Hepatic stellate cell (primary cell): ENCODE data around the gene DTX3.
"Not testable (repeated sequence)": the region's sequence is repeated elsewhere in the genome, so short reads cannot be mapped to it uniquely, and the experiment has no call there.

ENCODE experiments used
- DNase-seq: peaks from one replicate; pipeline ENCODE4 v3.0.0; 2011; ENCODE audit warnings: low spot score

The DTX3 gene

DNA sequence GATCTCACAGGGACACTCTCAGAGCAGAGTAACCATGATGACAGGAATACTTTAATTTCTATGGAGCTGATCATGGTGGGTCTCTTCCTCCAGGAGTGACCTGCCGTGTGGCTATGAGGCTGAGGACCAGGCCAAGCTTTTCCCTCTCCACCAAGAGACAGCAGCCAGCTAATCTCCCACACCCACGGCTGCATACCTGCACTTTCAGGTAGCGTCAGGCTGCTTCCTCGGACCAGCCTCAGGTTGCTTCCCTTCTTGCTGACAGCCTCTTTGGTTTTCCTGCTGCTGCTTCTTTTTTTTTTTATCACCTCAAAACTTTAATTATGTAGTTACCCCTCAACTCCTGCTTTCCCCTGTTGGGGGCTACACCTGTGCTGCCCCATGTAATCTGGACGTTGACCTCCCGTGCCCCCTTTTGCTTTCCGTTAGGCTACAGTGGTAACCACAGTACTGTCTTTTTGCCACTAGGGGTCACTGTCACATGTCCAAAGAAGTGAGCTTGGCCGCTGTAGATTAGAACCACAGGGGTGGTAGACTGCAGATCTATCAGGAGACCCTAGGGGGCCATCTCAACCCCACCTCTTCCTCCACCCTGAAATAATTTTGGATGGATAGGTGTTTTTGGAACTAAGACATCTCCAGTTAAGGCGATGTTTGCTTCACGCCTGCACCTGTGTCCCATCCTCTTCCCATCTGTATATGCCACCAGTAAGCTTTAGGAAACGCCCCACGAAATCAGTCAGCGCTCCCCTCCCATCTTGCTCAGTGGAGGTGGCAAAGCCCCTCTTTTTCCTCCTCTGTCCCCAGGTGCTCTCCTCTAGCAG lies 21.4 kb upstream of the DTX3 start:
- DNase-seq: peak; percentile 92

DNA sequence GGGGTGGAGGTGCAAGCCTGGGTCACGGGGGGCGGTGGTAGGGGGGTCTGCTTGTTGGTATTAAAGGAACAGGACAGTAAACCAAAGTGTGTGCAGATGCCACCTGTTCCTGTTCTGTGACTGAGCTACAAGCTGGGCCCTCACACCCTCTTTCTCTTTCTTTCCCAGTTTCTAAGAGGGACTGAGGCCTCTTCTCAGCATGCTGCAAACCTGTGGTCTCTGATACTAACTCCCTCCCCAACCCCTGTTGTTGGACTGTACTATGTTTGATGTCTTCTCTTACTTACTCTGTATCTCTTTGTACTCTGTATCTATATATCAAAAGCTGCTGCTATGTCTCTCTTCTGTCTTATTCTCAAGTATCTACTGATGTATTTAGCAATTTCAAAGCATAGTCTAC lies 20.6 kb upstream of the DTX3 start:
- no peak for DNase-seq

DNA sequence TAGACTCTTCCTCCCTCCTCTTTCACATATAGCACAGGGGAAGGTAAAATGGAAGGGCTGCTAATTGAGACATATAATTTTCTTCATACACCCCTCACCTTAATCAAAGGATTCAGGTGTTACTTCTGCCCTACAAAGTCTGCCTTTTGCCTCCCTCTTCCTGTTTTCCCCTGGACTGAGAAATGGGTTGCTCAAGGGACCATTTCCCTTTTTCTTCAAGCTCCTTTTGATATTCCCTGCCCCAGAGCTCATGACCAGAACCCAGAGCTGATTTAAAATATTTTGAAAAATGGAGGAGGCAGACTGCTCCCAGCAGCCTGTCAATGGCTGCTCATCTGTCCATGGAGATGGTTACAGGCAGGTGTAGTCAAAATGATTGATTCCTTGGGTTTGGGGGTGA lies 19.9 kb upstream of the DTX3 start:
- no peak for DNase-seq

DNA sequence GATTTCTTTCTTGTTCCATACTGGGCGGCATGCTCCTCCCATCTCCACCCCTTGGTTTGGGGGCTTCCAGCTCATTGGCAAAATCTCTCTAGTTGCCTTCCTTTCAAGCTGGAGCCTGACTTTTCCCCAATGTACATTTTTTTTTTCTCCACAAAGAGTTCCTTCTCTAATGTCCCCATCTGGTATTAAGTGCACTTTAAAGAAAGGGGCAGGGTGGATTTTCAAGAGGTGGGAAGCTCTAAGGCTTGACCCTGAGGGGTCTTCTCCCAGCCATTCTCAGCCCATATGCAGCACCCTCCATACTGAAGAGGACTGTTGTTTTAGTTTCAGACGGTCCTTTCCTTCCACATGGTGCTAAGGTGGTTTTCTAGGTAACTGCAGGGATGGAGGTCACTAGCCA lies 19.5 kb upstream of the DTX3 start:
- DNase-seq: no peak

DNA sequence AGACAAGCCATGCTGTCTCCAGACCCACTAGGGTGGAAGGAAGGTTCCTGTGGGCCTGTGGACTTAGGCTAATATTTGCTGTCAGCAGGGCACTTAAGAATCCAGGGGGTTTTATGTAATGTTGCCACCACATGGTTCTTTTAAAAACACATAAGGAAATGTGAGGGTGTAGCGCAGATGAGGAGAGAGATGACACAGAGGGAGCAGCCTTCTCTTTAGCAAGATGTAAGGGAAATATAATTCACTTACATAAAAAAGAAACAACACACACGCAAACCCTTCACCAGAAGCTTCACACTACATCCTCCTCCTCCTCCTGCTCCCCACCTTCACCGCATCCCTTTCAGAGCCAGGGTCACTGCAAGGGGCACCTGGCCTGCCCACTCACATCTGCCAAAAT lies 18.5 kb upstream of the DTX3 start:
- DNase-seq: no peak

DNA sequence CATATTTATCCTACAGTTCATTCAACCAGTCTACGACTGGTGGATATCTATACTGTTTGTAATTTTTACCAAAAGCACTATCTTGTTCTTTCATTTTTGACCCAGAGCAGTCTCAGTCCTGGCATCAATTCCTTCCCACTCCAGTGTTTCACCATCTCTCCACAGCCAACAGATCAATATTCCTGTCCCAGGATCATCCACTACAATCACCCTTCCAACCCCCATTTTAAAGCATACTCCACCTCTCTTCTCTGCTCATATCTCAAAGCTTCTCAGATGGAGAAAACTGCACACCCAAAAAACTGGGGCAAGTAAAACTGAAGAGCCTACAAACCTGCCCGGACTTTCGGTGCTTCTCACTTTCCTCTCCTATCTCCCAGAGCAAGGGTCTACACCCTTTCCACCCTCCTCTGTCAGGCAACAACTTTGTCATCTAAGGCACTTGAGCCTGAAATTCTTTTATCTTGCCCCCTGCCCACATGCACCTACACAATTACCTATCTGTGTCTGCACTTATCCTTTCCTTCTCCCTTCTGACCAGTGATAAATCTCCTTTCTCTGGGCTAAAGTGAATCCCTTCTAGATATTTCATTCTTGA lies 17.7 kb upstream of the DTX3 start:
- DNase-seq: no peak

DNA sequence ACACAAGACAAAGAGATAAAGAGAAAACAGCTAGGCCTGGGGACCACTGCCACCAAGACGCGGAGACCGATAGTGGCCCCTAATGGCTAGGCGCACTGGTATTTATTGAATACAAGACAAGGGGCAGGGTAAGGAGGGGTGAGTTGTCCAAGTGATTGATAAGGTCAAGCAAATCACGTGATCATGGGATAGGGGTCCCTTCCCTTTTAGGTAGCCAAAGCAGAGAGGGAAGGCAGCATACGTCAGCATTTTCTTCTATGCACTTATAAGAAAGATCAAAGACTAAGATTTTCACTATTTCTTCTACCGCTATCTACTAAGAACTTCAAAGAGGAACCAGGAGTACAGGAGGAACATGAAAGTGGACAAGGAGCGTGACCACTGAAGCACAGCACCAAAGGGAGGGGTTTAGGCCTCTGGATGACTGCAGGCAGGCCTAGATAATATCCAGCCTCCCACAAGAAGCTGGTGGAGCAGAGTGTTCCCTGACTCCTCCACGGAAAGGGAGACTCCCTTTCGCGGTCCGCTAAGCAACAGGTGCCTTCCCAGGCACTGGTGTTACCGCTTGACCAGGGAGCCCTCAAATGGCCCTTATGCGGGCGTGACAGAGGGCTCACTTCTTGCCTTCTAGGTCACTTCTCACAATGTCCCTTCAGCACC lies 15.5 kb upstream of the DTX3 start:
- DNase-seq: not testable (repeated sequence)

DNA sequence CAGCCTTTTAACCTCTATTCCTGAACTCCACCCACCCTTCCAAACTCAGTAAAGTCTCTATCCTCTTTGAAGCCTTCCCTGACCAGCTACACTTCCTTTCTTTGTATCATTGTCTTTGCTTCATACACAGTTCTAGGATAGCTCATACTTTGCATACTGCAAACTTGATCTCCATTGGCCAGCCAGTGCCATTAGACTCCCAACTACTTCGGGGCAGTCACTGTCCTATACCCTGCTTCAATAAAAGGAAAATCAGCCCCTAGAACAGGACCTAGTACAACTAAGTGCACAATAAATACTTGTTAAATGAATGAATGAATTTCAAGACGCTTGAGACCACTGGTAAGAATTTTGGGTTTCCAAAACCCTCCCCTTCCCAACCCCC lies 14.2 kb upstream of the DTX3 start:
- DNase-seq: no peak

DNA sequence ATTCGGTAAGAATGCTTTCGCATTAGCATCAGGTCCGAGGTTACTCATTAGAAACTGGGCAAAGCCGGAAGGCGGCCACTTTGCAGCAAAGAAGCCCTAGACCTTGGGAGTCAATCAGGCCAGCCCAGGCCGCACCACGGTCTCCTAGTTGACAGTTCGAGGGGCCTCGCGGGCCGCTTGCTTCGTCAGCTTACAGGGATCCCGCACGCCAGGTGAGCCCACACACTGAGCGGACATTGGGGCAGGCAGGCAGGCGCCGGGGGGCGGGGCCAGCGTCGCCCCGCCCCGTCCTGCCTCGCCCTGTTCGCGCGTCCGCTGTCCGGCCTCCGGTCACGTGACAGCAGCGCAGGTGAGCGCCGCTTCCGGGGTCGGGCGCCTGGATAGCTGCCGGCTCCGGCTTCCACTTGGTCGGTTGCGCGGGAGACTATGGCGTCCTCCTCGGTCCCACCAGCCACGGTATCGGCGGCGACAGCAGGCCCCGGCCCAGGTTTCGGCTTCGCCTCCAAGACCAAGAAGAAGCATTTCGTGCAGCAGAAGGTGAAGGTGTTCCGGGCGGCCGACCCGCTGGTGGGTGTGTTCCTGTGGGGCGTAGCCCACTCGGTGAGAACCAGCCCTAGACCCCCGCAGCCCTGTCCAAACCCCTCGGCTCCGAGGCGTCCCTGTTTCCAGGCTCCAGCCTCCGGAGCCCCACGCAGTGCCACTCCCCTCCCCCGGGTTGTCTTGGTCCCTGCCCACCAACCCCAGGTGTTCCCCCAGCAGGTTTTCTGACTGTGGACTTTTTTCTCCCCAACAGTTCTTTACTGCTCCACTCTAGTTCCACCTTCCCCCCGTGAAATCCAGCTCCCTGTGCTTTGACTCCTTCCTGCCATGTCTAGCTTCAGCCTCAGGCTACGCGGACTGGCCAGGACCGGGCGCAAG lies 13.5 kb upstream of the DTX3 start, which contains the start of gene PIP4K2C:
Gene PIP4K2C (plus strand): TSS at position 329 of the 918 bp plus-strand sequence. CDS start 98 bp downstream, at position 427.
- peak; percentile 66 for DNase-seq

DNA sequence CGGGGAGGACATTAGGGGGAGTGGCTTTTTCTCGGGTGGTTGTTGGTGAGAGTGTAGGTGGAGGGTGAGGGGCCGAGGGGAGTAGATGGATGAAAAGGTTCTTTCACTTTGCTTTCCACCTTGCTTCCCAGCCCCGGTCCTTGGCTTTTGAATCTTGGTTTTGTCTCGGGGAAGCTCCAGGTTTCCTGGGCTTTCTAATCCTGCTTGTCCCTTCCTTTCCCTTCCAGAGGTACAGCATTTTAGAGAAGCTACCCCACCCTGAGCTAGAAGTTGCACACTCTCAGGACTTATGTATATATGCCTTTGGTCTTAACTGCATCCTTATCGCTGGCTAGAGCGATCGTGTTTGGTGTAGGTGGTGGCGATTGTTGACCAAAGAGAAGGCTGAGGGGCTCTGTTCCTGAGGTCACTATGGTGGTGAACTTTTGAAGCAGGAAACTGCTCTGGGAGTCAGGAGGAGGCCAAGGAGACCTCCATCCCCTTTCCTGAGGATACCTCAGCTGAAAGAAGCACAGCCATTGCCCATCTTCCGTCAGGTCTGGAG lies 12.8 kb upstream of the DTX3 start:
- DNase-seq: no peak

DNA sequence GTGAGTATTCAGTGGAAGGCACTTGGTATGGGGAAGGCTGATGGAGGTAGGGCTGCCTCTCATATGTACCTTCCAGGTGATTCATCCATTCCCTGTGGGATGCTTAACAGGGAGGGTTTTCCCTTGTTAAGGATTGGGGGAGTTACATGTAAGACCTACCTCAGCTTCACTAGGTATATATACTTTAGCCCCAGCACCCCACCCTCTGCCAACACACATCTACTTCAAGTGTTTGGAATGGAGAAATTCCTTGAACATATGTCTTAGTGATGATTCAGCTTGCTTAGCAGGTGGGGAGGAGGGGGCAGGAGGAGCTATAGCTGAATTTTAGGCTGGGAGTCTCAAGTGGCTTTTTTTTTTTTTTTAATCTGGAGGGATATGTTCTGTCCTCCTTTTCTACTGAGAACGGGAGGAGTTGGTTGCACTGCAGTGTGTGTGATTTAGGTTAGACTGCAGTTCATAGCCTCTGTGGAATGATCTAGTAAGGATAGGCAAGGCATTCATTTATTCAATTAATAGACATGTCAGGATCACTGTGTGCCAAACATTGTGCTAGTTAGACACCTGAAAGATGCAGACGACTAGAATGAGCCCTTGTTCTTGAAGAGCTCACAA lies 12.0 kb upstream of the DTX3 start:
- no peak for DNase-seq

DNA sequence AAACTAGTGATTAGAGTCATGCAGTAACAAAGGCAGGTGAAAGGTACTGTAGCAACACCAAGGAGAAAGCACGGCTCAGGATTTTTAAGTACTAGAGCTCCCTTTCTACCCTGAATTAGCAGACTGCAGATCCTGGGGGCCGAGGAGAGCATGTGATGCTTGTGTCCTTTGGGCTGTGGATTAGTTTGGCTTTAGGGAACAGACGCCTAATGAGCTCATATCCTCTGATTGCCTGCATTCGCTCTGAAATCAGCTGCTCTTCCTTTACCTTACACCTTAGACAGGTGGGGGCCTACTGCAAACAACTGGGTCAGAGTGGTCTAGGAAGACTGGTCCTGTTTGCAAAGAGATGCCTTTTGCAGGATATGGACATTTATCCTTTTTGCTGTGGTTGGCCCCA lies 11.4 kb upstream of the DTX3 start:
- DNase-seq: no peak

DNA sequence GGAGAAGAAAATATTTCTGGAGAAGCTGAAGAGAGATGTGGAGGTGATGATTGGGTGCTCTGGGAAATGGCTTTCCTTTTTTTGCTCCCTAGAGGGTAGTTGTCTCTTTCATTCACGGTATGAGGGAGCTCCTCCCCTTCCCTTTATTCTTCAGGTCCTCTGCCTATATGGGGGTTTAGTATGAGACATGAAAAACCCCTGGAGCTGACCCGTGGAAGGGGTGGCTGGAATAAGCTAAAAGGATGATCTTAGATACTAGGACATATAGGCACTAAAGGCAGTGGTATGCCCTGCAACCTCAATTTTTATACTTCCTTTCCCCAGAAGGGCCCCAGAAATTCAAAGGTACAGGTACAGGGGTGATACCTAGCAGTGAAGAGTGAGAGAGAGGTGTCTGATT lies 4.2 kb upstream of the DTX3 start:
- DNase-seq: no peak

DNA sequence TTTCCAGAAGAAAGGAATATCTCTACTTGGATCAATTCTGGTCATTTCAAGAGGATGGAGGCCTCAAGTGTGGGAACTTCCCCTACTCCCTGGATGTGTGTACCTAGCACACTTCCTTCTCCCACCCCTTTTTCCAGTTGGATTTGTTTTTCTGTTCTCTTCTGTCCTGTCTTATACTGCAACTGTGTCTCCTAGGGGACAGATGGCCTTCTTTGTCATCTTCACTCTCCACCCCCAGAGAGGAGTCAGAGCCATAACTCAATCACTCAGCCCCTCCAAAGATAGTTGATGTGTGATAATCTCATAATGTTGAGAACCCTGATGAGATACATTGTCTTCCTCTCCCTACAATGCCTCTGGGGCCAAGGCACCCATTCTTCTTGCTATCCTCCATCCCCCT lies 2.1 kb upstream of the DTX3 start:
- DNase-seq: no peak

DNA sequence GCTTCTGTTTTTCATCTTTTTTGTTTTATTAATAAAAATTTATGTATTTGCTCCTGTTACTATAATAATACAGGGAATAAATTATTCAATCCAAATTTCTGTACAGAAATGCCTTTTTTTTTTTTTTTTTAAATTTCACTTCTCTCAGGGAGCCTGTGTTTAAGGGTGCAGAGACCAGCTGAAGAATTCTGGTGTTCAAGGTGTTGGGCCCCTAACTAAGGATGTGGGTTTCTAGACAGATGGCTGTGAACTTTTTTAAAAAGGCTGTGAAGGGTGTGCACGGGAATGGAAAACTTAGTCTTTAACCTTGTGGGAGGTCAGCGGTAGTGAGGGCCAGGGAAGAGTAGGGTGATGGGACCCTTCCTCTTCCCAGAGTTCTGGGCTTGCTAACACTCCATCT lies 1.3 kb upstream of the DTX3 start:
- DNase-seq: no peak

DNA sequence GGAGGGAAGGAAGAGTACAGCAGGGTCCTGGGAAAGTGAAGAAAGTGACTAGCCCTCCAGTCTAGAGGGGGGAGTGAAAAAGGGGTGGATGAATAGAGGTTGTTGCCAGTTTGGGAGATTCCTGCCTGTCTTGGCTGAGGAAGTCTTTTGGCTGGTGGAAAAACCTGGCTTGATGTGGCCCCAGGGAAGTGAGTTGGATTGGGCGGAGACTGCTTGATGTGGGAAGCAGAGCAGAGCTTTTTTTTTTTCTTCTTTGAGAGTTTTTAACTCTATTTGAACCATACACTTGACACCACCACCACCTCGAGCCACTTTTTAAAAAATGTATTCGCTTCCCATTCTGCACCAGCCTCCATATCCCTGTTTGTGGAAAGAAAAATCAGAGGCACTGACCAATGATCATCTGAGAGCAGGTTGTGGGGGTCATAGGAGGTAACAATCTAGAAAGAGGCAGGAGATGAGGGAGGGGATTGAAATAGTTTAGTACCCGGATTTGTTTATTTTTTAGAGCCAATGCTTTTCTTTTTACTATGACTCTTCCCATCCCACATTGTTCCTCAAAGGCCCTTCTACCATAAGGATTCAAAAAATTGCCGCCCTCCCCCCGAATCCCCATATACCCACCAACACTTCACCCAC lies 690 bp upstream of the DTX3 start:
- no peak for DNase-seq

DNA sequence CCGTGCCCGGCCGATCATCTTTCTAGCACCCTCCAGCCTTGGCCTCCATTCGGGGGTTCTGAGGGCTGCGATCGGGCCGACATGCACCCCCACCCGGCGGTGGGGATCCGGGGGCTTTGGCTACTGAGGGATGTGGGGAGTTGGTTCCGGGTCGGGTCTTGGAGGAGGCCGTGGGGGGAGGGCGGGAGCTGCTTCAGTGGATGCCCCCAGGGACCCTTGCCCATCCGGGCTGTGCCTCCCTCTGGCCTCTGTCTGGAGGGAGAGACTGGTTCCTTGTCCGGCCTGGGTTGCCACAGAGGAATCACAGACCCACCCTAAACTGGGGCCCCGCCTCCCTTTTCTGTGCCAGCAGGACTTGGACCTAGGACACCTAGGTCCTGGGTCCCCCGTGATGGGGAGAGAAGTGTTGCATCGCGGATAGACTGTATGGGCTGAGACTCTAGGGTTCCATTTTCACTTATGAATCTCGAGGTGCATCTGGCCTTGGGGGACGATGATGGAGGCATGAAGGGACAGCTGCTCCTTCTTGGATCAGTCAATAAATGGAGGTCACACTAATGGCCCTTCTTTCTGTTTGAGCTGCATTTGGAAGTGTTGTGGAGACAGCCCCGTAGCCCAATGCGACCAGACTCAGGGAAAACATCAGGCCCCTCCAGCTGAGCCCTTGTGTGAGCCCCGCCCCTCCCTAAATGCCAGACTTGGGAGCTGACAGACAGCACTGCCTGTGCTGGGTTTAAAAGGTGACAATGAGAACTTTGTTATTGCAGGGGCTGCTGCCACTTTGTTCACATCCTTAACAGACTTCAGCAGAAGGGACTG lies 577 bp downstream of the DTX3 start:
- DNase-seq: peak; percentile 57

DNA sequence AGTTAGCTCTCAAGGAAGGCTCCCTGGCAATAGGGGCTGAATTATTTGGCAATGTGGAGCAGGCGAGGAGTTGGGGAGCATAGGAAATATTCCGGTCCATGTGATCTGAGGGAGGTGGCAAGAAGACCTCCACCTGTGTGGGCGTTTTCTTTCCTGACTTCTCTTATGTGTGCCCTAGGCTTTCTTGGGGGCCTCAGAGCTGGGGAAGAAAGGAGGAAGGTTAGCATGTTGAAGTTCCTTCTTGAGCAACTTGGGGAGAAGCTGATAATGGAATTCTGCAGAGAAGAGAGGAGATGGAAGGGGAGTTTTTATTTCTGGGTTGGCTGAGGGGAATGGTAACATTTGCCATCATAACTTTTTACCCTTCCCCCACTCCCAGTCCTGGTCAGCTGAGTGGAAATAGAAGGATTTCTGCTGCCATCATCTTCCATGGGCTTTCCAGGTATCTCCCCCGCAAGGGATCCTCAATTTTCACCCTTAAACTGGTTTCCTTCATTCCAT lies 1.2 kb downstream of the DTX3 start:
- no peak for DNase-seq

DNA sequence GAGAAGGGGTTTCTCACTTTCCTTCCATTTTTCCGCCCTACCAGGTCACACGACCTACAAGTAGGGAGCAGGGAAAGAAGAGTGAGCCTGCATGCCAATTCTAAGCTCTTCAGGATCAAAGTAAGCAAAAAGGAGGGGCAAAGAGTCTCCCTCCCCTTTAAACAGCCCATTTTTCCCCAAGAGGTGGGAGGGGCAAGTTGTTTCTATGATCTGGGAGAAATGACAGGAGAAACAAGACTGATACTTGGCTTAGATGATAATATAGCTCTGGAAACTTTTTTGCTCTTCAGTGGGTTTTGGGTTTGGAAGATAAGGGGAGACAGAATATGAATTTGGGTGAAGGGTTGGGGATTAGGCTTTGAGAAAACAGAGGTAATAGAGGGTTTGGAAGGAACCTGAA lies 1.8 kb downstream of the DTX3 start:
- no peak for DNase-seq

DNA sequence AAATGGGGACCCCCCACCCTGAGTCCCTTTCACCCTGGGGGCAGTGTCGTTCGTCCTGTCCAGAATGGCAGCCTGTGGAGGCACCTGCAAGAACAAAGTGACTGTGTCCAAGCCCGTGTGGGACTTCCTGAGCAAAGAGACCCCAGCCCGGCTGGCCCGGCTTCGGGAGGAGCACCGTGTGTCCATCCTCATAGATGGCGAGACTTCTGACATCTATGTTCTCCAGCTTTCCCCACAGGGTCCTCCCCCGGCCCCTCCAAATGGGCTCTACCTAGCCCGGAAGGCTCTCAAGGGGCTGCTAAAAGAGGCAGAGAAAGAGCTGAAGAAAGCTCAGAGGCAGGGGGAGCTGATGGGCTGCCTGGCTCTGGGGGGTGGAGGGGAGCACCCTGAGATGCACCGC lies 2.2 kb downstream of the DTX3 start:
- DNase-seq: no peak
